ENCODE data around the gene C12orf57.

DNA sequence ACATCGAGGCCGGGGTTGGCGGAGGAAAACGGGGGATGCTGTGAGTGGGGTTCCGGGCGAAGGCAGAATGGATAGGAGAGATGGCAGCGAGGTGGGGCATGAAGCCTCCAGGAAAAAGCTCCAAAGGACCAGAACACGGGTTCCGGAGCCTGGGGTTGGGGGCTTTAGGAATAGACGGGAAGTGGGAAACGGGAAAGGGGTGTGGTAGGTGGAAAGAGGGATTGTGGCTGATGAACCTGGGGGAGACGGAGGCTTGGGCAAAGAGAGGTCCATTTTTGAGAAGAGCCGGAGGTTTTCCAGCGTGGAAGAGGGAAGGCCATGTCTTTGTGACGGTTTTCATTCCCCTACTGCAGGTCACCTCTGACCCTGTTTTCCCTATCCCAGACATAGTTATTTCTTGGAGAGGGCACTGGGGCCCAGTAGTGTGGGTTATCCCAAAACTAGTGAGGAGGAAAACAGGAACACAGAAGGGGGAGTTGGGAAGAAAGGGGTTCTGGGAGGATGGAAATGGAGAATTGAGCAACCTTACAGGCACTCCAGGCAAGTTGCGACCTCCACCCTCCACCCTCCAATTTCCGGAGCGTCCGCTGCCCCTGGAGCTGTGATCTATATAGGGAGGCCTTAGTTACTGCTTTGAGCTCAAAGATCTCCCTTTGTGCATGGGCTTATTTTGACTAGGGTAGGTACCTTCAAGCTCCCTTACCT, 15.0 kb upstream of the C12orf57 start:
- TF ChIP-seq, protein P1, sequence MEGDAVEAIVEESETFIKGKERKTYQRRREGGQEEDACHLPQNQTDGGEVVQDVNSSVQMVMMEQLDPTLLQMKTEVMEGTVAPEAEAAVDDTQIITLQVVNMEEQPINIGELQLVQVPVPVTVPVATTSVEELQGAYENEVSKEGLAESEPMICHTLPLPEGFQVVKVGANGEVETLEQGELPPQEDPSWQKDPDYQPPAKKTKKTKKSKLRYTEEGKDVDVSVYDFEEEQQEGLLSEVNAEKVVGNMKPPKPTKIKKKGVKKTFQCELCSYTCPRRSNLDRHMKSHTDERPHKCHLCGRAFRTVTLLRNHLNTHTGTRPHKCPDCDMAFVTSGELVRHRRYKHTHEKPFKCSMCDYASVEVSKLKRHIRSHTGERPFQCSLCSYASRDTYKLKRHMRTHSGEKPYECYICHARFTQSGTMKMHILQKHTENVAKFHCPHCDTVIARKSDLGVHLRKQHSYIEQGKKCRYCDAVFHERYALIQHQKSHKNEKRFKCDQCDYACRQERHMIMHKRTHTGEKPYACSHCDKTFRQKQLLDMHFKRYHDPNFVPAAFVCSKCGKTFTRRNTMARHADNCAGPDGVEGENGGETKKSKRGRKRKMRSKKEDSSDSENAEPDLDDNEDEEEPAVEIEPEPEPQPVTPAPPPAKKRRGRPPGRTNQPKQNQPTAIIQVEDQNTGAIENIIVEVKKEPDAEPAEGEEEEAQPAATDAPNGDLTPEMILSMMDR (conservative IDR thresholded peaks at IDR 0.05 in 1 of 2, IDR thresholded peaks at IDR 0.05 in 1 of 2; ENCODE audit: low read depth in 1 of 2, low read length in 2 of 2), result no peak
- TF ChIP-seq EZH2 (IDR thresholded peaks at IDR 0.05; ENCODE audit: low read length, missing control alignments), result no peak
